ENCODE measurements around the gene SLC36A4. TPM values are rescaled to one million over a fixed set of nuclear protein-coding genes. Genes with fewer than 3 reads are reported as not detected.

SLC36A4 gene
- total RNA-seq, 1 experiment from 2014 or later, result 12.5 TPM

- Histone ChIP-seq H3K9me3 (no peaks in the 10 kb centered on the region), H3K36me3 (ENCODE audit: control insufficient read depth, insufficient read depth, low read length) (no peaks in the 10 kb centered on the region), H3K4me1 (no peaks in the 10 kb centered on the region), H3K27me3 (replicated peaks; ENCODE audit: control insufficient read depth, insufficient read depth, low read length) (no peaks in the 10 kb centered on the region), H3K4me3 (ENCODE audit: low read depth, low read length) (no peak overlapping the region)
- Mint-ChIP-seq H3K27ac (ENCODE audit: unreplicated experiment) (no peak overlapping the region), H3K27me3 (ENCODE audit: insufficient read depth, unreplicated experiment) (no peaks in the 10 kb centered on the region), H3K4me1 (ENCODE audit: low read depth, unreplicated experiment) (no peaks in the 10 kb centered on the region), H3K4me3 (ENCODE audit: unreplicated experiment) (no peak overlapping the region), H3K36me3 (ENCODE audit: insufficient read depth, unreplicated experiment) (no peaks in the 10 kb centered on the region), H3K9me3 (ENCODE audit: unreplicated experiment) (no peaks in the 10 kb centered on the region)
- CTCF ChIA-PET, result no interaction called here
- no TSS peak for BruUV-seq (replicated peaks)
- DNase-seq, result peak in 1 of 2 experiments; percentile 36
- intact Hi-C loops (cut with micrococcal nuclease; ENCODE audit: unreplicated experiment), result loop anchor here (1.0 to 2.0 kb wide), 2 partner anchors 81 to 227 kb away; no protein-coding TSS in a partner anchor
- TF ChIP-seq CTCF (IDR thresholded peaks at IDR 0.05; ENCODE audit: insufficient read depth in 1 of 2, low read depth in 1 of 2, low read length in 1 of 2, severe bottlenecking in 1 of 2, unreplicated experiment in 1 of 2), result peak; percentile 52 to 72
- POLR2A ChIA-PET, result no interaction called here
These were observed 27.7 kb downstream of the SLC36A4 start for GRCh38 chr11:93169950-93170561.

DNA sequence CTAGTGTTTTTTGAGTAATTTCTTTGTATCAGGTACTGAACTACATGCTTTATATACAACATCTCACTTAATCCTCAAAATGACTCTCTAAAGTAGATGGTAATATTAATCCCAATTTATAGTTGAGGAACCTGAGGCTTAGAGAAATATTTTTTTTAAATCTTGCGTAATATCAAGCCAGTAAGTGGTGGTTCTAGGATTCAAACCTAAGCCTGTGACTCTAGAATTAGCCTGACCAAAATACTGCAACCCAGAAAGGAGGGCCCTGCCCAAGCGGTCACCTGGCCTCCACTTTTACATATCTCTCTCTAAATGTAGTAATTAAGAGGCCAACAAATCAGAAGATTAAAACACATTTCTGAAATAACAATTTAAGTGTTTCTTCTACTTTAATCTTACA lies 28.6 kb downstream of the SLC36A4 start:
- ChIA-PET POLR2A (no interaction called here), CTCF (no interaction called here)
- no peak for TF ChIP-seq CTCF (IDR thresholded peaks at IDR 0.05; ENCODE audit: insufficient read depth in 1 of 2, low read depth in 1 of 2, low read length in 1 of 2, severe bottlenecking in 1 of 2, unreplicated experiment in 1 of 2)

DNA sequence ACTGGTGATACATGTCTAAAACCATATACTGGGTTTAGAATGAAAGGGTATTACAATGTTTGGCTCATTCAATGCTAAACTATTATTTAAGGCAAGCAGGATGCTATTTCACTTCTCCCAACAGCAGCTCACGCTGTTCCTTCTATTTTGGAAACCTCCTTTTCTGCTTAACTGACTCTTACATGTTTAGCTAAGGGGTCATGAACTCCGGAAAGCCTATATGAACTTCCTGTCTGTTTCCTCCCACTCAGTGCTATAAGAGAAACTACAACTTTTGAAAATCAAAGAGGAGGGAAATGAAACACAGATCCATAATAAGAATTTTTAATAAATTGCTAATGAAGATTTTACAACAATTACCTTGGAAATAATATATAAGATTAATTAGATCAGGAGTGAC lies 30.9 kb downstream of the SLC36A4 start:
- no peak overlapping the region for H3K4me3 ChIP-seq (ENCODE audit: low read depth, low read length)
- Mint-ChIP-seq H3K4me1 (ENCODE audit: low read depth, unreplicated experiment) (no peaks in the 10 kb centered on the region), H3K9me3 (ENCODE audit: unreplicated experiment) (no peaks in the 10 kb centered on the region), H3K27me3 (ENCODE audit: insufficient read depth, unreplicated experiment) (no peaks in the 10 kb centered on the region), H3K36me3 (ENCODE audit: insufficient read depth, unreplicated experiment) (no peaks in the 10 kb centered on the region), H3K4me3 (ENCODE audit: unreplicated experiment) (no peak overlapping the region), H3K27ac (ENCODE audit: unreplicated experiment) (no peak overlapping the region)
- no peaks in the 10 kb centered on the region for H3K36me3 ChIP-seq (ENCODE audit: control insufficient read depth, insufficient read depth, low read length)
- H3K9me3 ChIP-seq, result no peaks in the 10 kb centered on the region
- H3K27me3 ChIP-seq (replicated peaks; ENCODE audit: control insufficient read depth, insufficient read depth, low read length), result no peaks in the 10 kb centered on the region
- POLR2A ChIA-PET, result no interaction called here
- BruUV-seq (replicated peaks), result no TSS peak
- no peak for DNase-seq
- CTCF ChIA-PET, result no interaction called here
- no peak for TF ChIP-seq CTCF (IDR thresholded peaks at IDR 0.05; ENCODE audit: insufficient read depth in 1 of 2, low read depth in 1 of 2, low read length in 1 of 2, severe bottlenecking in 1 of 2, unreplicated experiment in 1 of 2)
- H3K4me1 ChIP-seq, result no peaks in the 10 kb centered on the region
- intact Hi-C loops (cut with micrococcal nuclease; ENCODE audit: unreplicated experiment), result no loop called here

More for the DNA sequence above, 28.6 kb downstream of the SLC36A4 start:
- H3K9me3 Mint-ChIP-seq (ENCODE audit: unreplicated experiment), result no peaks in the 10 kb centered on the region
- H3K4me1 ChIP-seq, result no peaks in the 10 kb centered on the region
- H3K27ac Mint-ChIP-seq (ENCODE audit: unreplicated experiment), result no peak overlapping the region
- H3K4me3 ChIP-seq (ENCODE audit: low read depth, low read length), result no peak overlapping the region
- intact Hi-C loops (cut with micrococcal nuclease; ENCODE audit: unreplicated experiment), result loop anchor here (1.0 kb wide), 1 partner anchor 80 kb away; no protein-coding TSS in a partner anchor
- no peaks in the 10 kb centered on the region for H3K27me3 ChIP-seq (replicated peaks; ENCODE audit: control insufficient read depth, insufficient read depth, low read length)
- no peaks in the 10 kb centered on the region for H3K36me3 Mint-ChIP-seq (ENCODE audit: insufficient read depth, unreplicated experiment)
- no peaks in the 10 kb centered on the region for H3K27me3 Mint-ChIP-seq (ENCODE audit: insufficient read depth, unreplicated experiment)
- no peak for DNase-seq
- H3K4me1 Mint-ChIP-seq (ENCODE audit: low read depth, unreplicated experiment), result no peaks in the 10 kb centered on the region
- BruUV-seq (replicated peaks), result no TSS peak
- H3K9me3 ChIP-seq, result no peaks in the 10 kb centered on the region
- H3K36me3 ChIP-seq (ENCODE audit: control insufficient read depth, insufficient read depth, low read length), result no peaks in the 10 kb centered on the region
- no peak overlapping the region for H3K4me3 Mint-ChIP-seq (ENCODE audit: unreplicated experiment)
